Ovary (tissue), 9 donors: Measurements from ENCODE around the gene CPEB4. TPM values are rescaled to one million over a fixed set of nuclear protein-coding genes. Genes with fewer than 3 reads are reported as not detected.
A peak's percentile ranks its signal among the peaks of the same experiment; 100 is the strongest.

Experiments
- DNase-seq, 5 donors: peaks; one replicate each; pipeline ENCODE4 v3.0.0-alpha.2; 2019 to 2020
- H3K27ac ChIP-seq, 2 donors: fragments of 200-600 bp; one replicate each; pipeline versions ENCODE4 v1.5.1 to v1.8.0; 2019 to 2022
- H3K27me3 ChIP-seq: fragments of 200-600 bp; one replicate; pipeline ENCODE4 v1.8.0; 2022
- H3K36me3 ChIP-seq: fragments of 200-600 bp; sonication (generic); one replicate; pipeline ENCODE4 v1.5.1; 2019
- H3K4me1 ChIP-seq: one replicate; pipeline ENCODE4 v1.8.1; 2013; ENCODE audit warnings: mild to moderate bottlenecking, moderate library complexity; ENCODE audit not compliant: insufficient read depth
- H3K4me3 ChIP-seq: fragments of 200-600 bp; sonication (generic); one replicate; pipeline ENCODE4 v1.5.1; 2017
- H3K9me3 ChIP-seq, 2 donors: fragments of 200-600 bp in 1 of 2; sonication (generic) in 1 of 2; one replicate each; pipeline versions ENCODE4 v1.5.1 to v1.8.1; 2013 to 2019; ENCODE audit warnings: mild to moderate bottlenecking in 1 of 2, moderate library complexity in 1 of 2
- EP300 ChIP-seq: sonication (generic); formaldehyde crosslinking; IDR thresholded peaks from one replicate; pipeline ENCODE4 v1.6.1; 2017; ENCODE audit warnings: antibody characterized with exemption
- POLR2A ChIP-seq: fragments of 450-650 bp; IDR thresholded peaks from one replicate; pipeline ENCODE4 v1.6.1; 2017; ENCODE audit warnings: antibody characterized with exemption, mild to moderate bottlenecking, moderate library complexity
- WGBS, 3 donors: extraction: QIAGEN DNeasy Blood & Tissue Kit in 1 of 3; methylation state at CpG; one replicate each; pipeline versions ENCODE4 v1.1.5 to v1.1.7; 2013 to 2017; 5-methylcytosine and 5-hydroxymethylcytosine counted together
- intact Hi-C, 4 donors: fragments of 100-400 bp; cut with DNase I; formaldehyde crosslinking; loops; one replicate each; pipeline versions ENCODE4 v1.11.0 to v1.15.1; 2022 to 2023
- polyA plus RNA-seq, 2 donors: library from polyadenylated mRNA; stranded (reverse); fragments of 200-250 nt in 1 of 2; fragments of 350-450 nt in 1 of 2; fragmentation: Illumina TruSeq in 1 of 2; extraction: RNeasy Lipid Tissue Mini Kit (QIAGEN cat#74804) in 1 of 2; gene quantifications; one replicate each; pipeline ENCODE4 v1.2.3, GENCODE V29; 2013 to 2014
- total RNA-seq, 7 donors: library from RNA; depleted of rRNA in 2 of 7; stranded (reverse); fragments of >200 nt in 2 of 7; fragmentation: NEBNext Ultra II Directional in 3 of 7; extraction: Animal tissue kit (Norgen Biotek cat#: 25700) in 3 of 7; gene quantifications; one replicate each; pipeline versions ENCODE4 v1.1.0 to v1.2.4, GENCODE V29; 2016 to 2023
- TF ChIP-seq, protein P1 (sequence below), 3 donors: fragments of 450-650 bp in 2 of 3; fragments of 200-600 bp in 1 of 3; IDR thresholded peaks; one replicate each; pipeline versions ENCODE4 v1.5.1 to v1.8.0; 2016 to 2022; ENCODE audit warnings: antibody characterized with exemption in 3 of 3, mild to moderate bottlenecking in 1 of 3
- donor health status: DM: no; HTN: no; CAD: no; lungs with moderate emphysema.
- donor health status: DM: no; HTN: no; CAD: no.
- donor health status: Bipolar disorder and iron deficiency.
- donor health status: DM: yes; HTN: yes; CAD: no.
- donor health status: DM: no; HTN: no; CAD: no.
- donor health status: DM: yes; HTN: yes; CAD: no.

The CPEB4 gene
- total and polyA plus RNA-seq, 9 donors = 7.2 to 50.1 (median 23.2) TPM

DNA sequence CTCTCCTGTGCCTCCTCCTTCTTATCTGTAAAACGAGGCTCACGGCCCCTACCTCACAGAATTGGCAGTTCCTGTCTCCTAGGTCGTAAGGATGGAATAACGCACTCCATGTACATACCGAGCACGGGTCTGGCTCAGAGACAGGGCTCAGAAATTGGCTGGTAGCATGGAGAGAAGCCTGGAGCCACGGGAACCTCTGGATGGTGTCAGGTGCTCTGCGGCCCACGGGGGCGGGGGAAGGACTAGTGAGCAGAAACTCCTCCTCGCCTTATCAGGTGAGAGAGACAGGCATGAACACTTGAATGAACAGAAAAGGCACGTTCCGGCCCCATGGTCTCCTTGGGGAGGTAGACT is 85.4 kb downstream of the CPEB4 start:
- intact Hi-C loops = loop anchor here (2.0 to 10.0 kb wide), 3 partner anchors 353 to 679 kb away; no protein-coding TSS in a partner anchor
- H3K9me3 ChIP-seq = no peaks in the 10 kb centered on the region
- DNase-seq = peak in 2 of 5 donors; percentile 23 to 26
- peak overlapping the region; percentile 41 for H3K4me3 ChIP-seq
- no peak overlapping the region for H3K27ac ChIP-seq
- no peak for TF ChIP-seq EP300
- TF ChIP-seq, protein P1, sequence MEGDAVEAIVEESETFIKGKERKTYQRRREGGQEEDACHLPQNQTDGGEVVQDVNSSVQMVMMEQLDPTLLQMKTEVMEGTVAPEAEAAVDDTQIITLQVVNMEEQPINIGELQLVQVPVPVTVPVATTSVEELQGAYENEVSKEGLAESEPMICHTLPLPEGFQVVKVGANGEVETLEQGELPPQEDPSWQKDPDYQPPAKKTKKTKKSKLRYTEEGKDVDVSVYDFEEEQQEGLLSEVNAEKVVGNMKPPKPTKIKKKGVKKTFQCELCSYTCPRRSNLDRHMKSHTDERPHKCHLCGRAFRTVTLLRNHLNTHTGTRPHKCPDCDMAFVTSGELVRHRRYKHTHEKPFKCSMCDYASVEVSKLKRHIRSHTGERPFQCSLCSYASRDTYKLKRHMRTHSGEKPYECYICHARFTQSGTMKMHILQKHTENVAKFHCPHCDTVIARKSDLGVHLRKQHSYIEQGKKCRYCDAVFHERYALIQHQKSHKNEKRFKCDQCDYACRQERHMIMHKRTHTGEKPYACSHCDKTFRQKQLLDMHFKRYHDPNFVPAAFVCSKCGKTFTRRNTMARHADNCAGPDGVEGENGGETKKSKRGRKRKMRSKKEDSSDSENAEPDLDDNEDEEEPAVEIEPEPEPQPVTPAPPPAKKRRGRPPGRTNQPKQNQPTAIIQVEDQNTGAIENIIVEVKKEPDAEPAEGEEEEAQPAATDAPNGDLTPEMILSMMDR (IDR thresholded peaks at IDR 0.05) = no peak
- no peak for TF ChIP-seq POLR2A
- WGBS, 3 donors = 3 to 8% (median 6%) methylated on average over 13 of the region's 13 CpGs
- H3K27me3 ChIP-seq = no peaks in the 10 kb centered on the region
- H3K4me1 ChIP-seq = peaks cover 4% of the 10 kb centered on the region
- H3K36me3 ChIP-seq = no peaks in the 10 kb centered on the region

DNA sequence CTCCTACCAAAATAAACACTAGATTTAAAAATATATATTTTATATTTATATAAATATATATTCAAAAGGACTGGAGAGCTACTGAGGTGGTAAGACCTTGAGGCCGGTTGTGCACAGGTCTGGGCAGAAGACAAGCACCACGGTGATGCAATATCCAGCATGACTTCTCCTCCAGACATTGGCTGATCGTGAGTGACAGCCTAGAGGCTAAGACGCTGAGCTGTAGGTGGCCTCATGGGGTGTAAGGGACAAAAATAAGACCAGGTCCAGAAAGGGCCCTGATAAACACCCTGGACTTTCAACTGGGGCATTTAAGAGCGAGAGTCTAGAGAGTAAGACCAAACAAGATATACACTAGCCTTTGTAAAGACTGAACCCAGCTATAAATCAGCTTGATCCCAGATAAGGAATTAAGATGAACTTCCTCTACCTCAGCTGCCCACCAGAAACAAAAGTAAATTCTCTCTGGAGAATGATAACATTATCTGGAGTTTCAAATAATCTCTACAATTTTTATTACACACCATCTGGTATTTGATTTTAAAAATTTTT is 86.6 kb downstream of the CPEB4 start:
- Histone ChIP-seq H3K36me3 (no peaks in the 10 kb centered on the region), H3K9me3 (no peaks in the 10 kb centered on the region), H3K27ac (no peak overlapping the region), H3K4me1 (peaks cover 4% of the 10 kb centered on the region), H3K4me3 (no peak overlapping the region), H3K27me3 (no peaks in the 10 kb centered on the region)
- WGBS, 3 donors = 64 to 78% (median 72%) methylated on average over 5 of the region's 5 CpGs
- intact Hi-C loops = loop anchor here in 1 of 4 donors (10.0 kb wide), 1 partner anchor 680 kb away; no protein-coding TSS in a partner anchor
- DNase-seq = no peak
- TF ChIP-seq POLR2A (no peak), EP300 (no peak)
- TF ChIP-seq, protein P1 (IDR thresholded peaks at IDR 0.05) = no peak

DNA sequence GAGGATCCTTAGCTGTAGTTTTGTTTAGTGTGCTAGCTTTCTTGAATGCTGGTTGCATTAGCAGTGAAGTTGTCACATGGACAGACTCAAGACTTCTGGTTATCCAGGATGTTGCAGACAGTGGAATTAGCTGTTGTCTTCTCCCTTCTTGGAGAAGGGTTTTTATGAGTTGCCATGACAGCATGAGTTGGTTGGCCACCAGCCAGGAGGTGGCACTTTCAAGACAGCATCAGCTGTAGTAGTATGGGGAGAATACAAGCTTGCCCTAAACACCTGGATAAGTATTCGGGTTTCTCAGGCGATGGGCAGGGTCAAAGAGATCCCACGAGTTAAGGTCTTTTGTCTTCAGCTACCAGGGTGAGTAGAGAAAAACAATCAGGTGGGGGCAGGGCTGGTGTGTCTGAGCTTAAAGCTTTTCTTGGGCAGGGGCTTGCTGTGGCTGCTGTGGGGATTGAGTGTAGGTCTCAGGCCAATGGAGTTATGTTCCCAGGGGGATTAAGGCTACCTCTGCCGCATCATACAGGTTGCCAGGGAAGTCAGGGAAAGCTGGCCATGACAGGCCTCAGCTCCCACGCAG is 93.1 kb downstream of the CPEB4 start:
- Histone ChIP-seq H3K36me3 (no peaks in the 10 kb centered on the region), H3K4me3 (no peak overlapping the region), H3K27ac (no peak overlapping the region), H3K9me3 (no peaks in the 10 kb centered on the region), H3K4me1 (no peaks in the 10 kb centered on the region), H3K27me3 (no peaks in the 10 kb centered on the region)
- TF ChIP-seq POLR2A = no peak
- no peak for TF ChIP-seq EP300
- TF ChIP-seq, protein P1 (IDR thresholded peaks at IDR 0.05) = no peak
- 57 to 62% (median 61%) methylated on average over 5 of the region's 5 CpGs for WGBS, 3 donors
- DNase-seq = no peak
- intact Hi-C loops = no loop called here

DNA sequence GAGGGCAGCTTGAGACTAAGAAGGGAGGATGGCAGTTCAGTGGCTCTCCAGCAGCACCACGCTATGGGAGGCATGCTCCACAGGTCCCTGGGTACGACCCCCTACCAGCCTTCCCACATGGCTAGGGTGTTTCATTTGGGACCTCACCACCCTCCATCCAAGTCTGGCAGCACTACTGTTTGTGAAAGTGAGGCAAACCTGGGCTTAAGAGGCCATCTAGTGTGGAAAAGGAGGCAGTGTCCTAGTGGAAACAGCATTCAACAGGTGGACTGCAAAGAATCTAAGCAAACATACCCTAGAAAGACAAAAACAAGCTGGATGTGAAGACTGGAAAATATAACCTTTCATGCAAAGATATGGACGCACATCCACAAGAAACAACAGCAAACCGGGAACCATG is 96.1 kb downstream of the CPEB4 start:
- no peak for DNase-seq
- H3K9me3 ChIP-seq = no peaks in the 10 kb centered on the region
- no peaks in the 10 kb centered on the region for H3K36me3 ChIP-seq
- H3K27me3 ChIP-seq = no peaks in the 10 kb centered on the region
- no peak overlapping the region for H3K4me3 ChIP-seq
- no peaks in the 10 kb centered on the region for H3K4me1 ChIP-seq
- no peak overlapping the region for H3K27ac ChIP-seq
- 34 to 42% (median 35%) methylated on average over 4 of the region's 4 CpGs for WGBS, 3 donors
- intact Hi-C loops = no loop called here
- TF ChIP-seq, protein P1 (IDR thresholded peaks at IDR 0.05) = no peak
- no peak for TF ChIP-seq POLR2A
- TF ChIP-seq EP300 = no peak
